GM18507 (cell line): ENCODE results near the gene SUPT20HL2.
"Not testable (repeated sequence)": the region's sequence is repeated elsewhere in the genome, so short reads cannot be mapped to it uniquely, and the experiment has no call there.

Source experiments
- DNase-seq: peaks from one replicate; pipeline ENCODE4 v3.0.0; 2011; ENCODE audit warnings: low read depth; ENCODE audit not compliant: insufficient read length; ENCODE audit errors: extremely low spot score
- FAIRE-seq: peaks from 2 replicates; lab custom pipeline; 2011; peaks lifted over from hg19 to GRCh38; lab: Jason Lieb, UNC

The SUPT20HL2 gene

GRCh38 chrX:24314019-24314635 is at the start of gene SUPT20HL2:
Gene SUPT20HL2, minus strand, starts transcription at chrX:24314069. Its CDS starts 754 bp downstream, at chrX:24313315.
- no peak for FAIRE-seq
- DNase-seq = no peak

DNA sequence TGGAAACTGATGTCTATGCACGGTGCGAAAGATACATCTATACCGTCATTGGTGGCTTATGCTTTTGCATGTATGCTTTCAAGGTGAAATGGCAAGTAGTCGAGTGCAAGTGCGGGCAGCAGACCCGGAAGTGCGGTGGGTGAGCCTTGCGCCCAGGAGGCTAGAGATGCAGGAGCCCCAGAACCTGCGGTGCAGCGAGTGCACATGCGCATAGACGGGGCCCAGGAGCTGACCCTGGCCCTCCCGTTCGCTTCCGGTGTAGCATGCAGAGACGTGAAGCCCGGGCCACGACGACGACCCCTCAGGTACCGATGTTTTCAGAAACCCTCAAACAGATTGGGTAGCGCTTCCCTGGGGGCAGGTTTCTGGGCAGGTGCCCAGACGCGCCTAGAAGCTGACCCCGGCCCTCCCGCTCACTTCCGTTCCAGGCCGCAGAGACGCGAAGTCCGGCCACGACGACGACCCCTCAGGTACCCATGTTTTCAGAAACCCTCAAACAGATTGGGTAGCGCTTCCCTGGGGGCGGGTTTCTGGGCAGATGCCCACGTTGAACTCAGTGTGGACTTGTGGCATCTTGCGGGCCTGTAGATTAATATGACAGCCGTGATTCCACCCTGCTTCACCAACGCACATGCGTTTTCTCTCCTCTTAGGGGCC is 48.3 kb upstream of the SUPT20HL2 start:
- not testable (repeated sequence) for DNase-seq, FAIRE-seq

DNA sequence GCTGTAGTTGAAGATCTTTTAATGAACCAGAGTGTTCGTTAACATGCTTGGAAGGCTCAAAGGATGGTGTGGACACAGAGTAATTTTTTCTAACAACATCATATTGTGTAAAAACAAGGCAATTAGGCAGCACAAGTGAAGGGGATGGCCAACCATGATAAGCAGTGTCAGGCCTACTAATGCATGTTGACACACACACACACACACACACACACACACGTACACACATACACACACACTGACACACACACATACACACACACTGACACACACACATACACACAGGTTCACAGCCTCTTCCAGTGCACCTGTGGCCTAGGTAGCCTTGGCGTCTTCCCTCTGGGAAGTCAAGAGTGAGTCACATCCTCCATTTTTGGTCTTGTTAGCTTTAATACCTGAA is 46.4 kb upstream of the SUPT20HL2 start, which contains the start of gene SUPT20HL1:
Gene SUPT20HL1 (plus strand): TSS at position 368 of the 400 bp plus-strand sequence. CDS start 2,122 bp downstream, outside the sequence.
- FAIRE-seq (no peak), DNase-seq (no peak)

GRCh38 chrX:24357106-24357505 is 43.2 kb upstream of the SUPT20HL2 start:
- DNase-seq (no peak), FAIRE-seq (no peak)

GRCh38 chrX:24355095-24355494 is 41.2 kb upstream of the SUPT20HL2 start:
- FAIRE-seq (no peak), DNase-seq (no peak)

GRCh38 chrX:24350217-24350616 is 36.3 kb upstream of the SUPT20HL2 start:
- FAIRE-seq = no peak

GRCh38 chrX:24347881-24348280 is 34.0 kb upstream of the SUPT20HL2 start:
- FAIRE-seq = no peak
- no peak for DNase-seq

More at GRCh38 chrX:24350217-24350616, 36.3 kb upstream of the SUPT20HL2 start:
- DNase-seq = no peak

GRCh38 chrX:24343719-24344118 is 29.9 kb upstream of the SUPT20HL2 start:
- FAIRE-seq = peak; percentile 97
- DNase-seq = no peak

- DNase-seq = no peak
- FAIRE-seq = no peak
These were observed 27.9 kb upstream of the SUPT20HL2 start for GRCh38 chrX:24341795-24342194.

DNA sequence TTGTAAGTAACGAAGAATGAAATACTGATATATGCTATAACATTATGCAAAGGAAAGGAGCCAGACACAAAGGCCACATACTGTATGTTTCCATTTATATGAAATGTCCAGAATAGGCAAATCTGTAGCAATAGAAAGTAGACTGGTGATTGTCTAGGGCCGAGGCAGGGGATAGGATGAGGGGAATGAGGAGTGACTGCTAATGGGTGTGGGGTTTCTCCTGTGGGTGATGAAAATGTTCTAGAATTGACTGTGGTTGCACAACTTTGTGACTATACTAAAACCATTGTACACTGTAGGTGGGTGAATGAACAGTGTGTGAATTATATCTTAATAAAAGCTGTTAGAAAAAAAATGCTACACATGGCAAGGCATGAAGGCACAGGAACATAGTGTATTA is 26.6 kb upstream of the SUPT20HL2 start:
- no peak for FAIRE-seq
- DNase-seq = no peak

- FAIRE-seq (no peak), DNase-seq (no peak)
These were observed 26.0 kb upstream of the SUPT20HL2 start for GRCh38 chrX:24339911-24340310.

GRCh38 chrX:24335871-24336270 is 22.0 kb upstream of the SUPT20HL2 start:
- FAIRE-seq = no peak
- no peak for DNase-seq

GRCh38 chrX:24334461-24334860 is 20.6 kb upstream of the SUPT20HL2 start:
- FAIRE-seq (no peak), DNase-seq (no peak)

GRCh38 chrX:24333371-24333770 is 19.5 kb upstream of the SUPT20HL2 start:
- DNase-seq = no peak
- FAIRE-seq = no peak

- FAIRE-seq = no peak
- no peak for DNase-seq
These were observed 19.0 kb upstream of the SUPT20HL2 start for GRCh38 chrX:24332878-24333277.

GRCh38 chrX:24325231-24325630 is 11.4 kb upstream of the SUPT20HL2 start:
- FAIRE-seq = no peak
- no peak for DNase-seq

GRCh38 chrX:24321741-24322395 is 8.0 kb upstream of the SUPT20HL2 start:
- DNase-seq = no peak
- FAIRE-seq = no peak

- no peak for DNase-seq
- no peak for FAIRE-seq
These were observed 3.7 kb upstream of the SUPT20HL2 start for GRCh38 chrX:24317567-24317966.

DNA sequence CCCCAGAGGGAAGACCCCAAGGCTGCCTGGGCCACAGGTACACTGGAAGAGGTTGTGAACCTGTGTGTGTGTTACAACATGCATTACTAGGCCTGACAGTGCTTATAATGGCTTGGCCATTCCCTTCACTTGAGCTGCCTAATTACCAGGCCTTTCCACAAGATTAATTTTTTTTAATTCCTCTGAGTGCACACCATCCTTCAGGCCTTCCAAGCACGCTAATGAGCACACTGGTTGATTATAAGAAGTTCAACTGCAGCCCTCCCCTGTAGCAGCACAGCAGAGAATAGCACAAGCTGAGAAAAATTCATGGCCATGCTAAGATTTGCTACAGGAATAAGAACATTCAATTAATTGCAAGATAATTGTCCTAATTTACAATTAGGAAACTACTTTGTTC is 2.2 kb upstream of the SUPT20HL2 start:
- DNase-seq = no peak
- FAIRE-seq = no peak

GRCh38 chrX:24312249-24312607 is 1.6 kb downstream of the SUPT20HL2 start:
- not testable (repeated sequence) for DNase-seq, FAIRE-seq
